ENCODE measurements around the gene RPTOR. TPM values are rescaled to one million over a fixed set of nuclear protein-coding genes. Genes with fewer than 3 reads are reported as not detected.

Gene RPTOR
- total RNA-seq, 1 donor from 2014 or later = 32.0 TPM

- FAIRE-seq = no peak
- Mint-ChIP-seq H3K4me3 (ENCODE audit: unreplicated experiment) (no peak overlapping the region), H3K36me3 (ENCODE audit: low read depth, unreplicated experiment) (peaks cover 26% of the 10 kb centered on the region), H3K27ac (ENCODE audit: unreplicated experiment) (no peak overlapping the region), H3K27me3 (ENCODE audit: low read depth, unreplicated experiment) (no peaks in the 10 kb centered on the region), H3K4me1 (ENCODE audit: low read depth, unreplicated experiment) (no peaks in the 10 kb centered on the region), H3K9me3 (ENCODE audit: unreplicated experiment) (no peaks in the 10 kb centered on the region)
- Histone ChIP-seq H3K27ac (ENCODE audit: low read depth, low read length) (no peak overlapping the region), H3K4me3 (ENCODE audit: insufficient read depth, low read depth, low read length) (no peak overlapping the region), H3K9me3 (ENCODE audit: insufficient read depth, low read depth, low read length) (no peaks in the 10 kb centered on the region), H3K27me3 (ENCODE audit: insufficient read depth, low read length) (no peaks in the 10 kb centered on the region), H3K4me1 (ENCODE audit: insufficient read depth, low read length) (no peaks in the 10 kb centered on the region), H4K20me1 (ENCODE audit: insufficient read depth, low read length) (peaks cover 5% of the 10 kb centered on the region), H3K79me2 (ENCODE audit: insufficient read depth, low read length) (no peaks in the 10 kb centered on the region), H2AFZ (ENCODE audit: low read depth, low read length) (no peak overlapping the region), H3K4me2 (ENCODE audit: low read length) (no peak overlapping the region), H3K36me3 (ENCODE audit: insufficient read depth, low read length) (peaks cover 4% of the 10 kb centered on the region), H3K9ac (ENCODE audit: low read length) (no peak overlapping the region)
- TF ChIP-seq EZH2 (IDR thresholded peaks at IDR 0.05; ENCODE audit: insufficient read depth, low read length) = no peak
- DNase-seq (ENCODE audit: low read depth) = no peak
These were observed 338.5 kb downstream of the RPTOR start for GRCh38 chr17:80882926-80883685.

DNA sequence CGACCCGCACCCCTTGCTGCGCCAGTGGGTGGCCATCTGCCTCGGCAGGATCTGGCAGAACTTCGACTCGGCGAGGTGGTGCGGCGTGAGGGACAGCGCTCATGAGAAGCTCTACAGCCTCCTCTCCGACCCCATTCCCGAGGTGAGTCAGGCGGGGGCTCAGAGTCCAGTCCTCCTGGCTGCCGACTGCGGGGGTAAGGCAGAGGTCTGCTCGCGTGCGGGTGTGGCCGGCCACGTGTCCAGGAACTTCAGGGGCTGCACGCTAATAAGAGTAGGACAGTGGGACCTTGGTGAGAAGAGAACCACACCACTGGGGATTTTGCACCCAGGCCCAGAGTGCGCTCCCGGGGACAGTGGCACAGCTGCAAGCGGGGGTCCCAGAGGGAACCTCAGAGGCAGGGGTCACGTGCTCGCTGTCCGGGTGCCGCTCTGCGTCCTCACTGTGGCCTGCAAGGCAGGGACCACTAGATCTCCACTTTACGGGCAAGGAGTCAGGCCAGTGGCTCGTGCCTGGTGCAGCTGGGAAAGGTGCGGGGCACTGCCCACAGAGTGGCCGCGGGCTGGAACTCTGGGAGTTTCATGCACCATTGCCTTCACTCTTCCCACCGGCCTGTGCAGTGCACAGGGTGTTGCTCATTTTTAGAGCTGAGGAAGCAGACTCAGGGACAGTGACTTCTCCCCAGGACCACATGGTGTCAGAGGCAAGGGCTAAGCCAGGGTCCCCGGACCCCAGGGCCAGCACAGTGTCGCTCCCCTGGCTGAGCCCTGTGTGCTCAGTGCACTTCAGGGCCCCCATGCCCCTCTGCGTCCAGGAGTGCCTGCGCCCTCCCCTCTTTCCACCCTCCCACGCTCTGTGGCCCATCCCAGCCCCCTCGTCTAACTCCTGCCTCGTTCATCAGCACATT is 339.4 kb downstream of the RPTOR start:
- no peaks in the 10 kb centered on the region for H3K4me1 ChIP-seq (ENCODE audit: insufficient read depth, low read length)
- H3K79me2 ChIP-seq (ENCODE audit: insufficient read depth, low read length) = no peaks in the 10 kb centered on the region
- Mint-ChIP-seq H3K36me3 (ENCODE audit: low read depth, unreplicated experiment) (peaks cover 27% of the 10 kb centered on the region), H3K4me3 (ENCODE audit: unreplicated experiment) (no peak overlapping the region), H3K9me3 (ENCODE audit: unreplicated experiment) (no peaks in the 10 kb centered on the region), H3K4me1 (ENCODE audit: low read depth, unreplicated experiment) (peaks cover under 1% of the 10 kb centered on the region), H3K27me3 (ENCODE audit: low read depth, unreplicated experiment) (no peaks in the 10 kb centered on the region), H3K27ac (ENCODE audit: unreplicated experiment) (no peak overlapping the region)
- DNase-seq (ENCODE audit: low read depth) (no peak), FAIRE-seq (no peak)
- no peaks in the 10 kb centered on the region for H3K27me3 ChIP-seq (ENCODE audit: insufficient read depth, low read length)
- H3K4me3 ChIP-seq (ENCODE audit: insufficient read depth, low read depth, low read length) = no peak overlapping the region
- no peak overlapping the region for H3K4me2 ChIP-seq (ENCODE audit: low read length)
- peaks cover 4% of the 10 kb centered on the region for H3K36me3 ChIP-seq (ENCODE audit: insufficient read depth, low read length)
- H3K27ac ChIP-seq (ENCODE audit: low read depth, low read length) = no peak overlapping the region
- no peak overlapping the region for H3K9ac ChIP-seq (ENCODE audit: low read length)
- TF ChIP-seq EZH2 (IDR thresholded peaks at IDR 0.05; ENCODE audit: insufficient read depth, low read length) = no peak
- TF ChIP-seq, protein P1, sequence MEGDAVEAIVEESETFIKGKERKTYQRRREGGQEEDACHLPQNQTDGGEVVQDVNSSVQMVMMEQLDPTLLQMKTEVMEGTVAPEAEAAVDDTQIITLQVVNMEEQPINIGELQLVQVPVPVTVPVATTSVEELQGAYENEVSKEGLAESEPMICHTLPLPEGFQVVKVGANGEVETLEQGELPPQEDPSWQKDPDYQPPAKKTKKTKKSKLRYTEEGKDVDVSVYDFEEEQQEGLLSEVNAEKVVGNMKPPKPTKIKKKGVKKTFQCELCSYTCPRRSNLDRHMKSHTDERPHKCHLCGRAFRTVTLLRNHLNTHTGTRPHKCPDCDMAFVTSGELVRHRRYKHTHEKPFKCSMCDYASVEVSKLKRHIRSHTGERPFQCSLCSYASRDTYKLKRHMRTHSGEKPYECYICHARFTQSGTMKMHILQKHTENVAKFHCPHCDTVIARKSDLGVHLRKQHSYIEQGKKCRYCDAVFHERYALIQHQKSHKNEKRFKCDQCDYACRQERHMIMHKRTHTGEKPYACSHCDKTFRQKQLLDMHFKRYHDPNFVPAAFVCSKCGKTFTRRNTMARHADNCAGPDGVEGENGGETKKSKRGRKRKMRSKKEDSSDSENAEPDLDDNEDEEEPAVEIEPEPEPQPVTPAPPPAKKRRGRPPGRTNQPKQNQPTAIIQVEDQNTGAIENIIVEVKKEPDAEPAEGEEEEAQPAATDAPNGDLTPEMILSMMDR (IDR thresholded peaks at IDR 0.05; ENCODE audit: insufficient read depth, low read depth, low read length) = no peak
- peaks cover 5% of the 10 kb centered on the region for H4K20me1 ChIP-seq (ENCODE audit: insufficient read depth, low read length)
- no peak overlapping the region for H2AFZ ChIP-seq (ENCODE audit: low read depth, low read length)
- no peaks in the 10 kb centered on the region for H3K9me3 ChIP-seq (ENCODE audit: insufficient read depth, low read depth, low read length)

DNA sequence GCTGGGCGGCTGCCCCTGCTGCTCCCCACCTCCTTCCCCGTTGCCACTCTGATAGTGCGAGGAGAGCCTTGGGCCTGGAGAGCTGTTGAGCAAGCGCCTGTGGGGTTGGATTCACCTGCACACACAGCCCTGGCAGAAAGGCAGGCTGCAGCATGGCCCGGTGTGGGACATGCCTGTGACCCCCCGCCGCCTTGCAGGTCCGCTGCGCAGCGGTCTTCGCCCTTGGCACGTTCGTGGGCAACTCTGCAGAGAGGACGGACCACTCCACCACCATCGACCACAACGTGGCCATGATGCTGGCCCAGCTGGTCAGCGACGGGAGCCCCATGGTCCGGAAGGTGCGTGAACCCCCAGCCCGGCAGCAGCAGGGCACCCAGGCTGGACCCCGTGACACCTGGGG is 340.2 kb downstream of the RPTOR start:
- Histone ChIP-seq H4K20me1 (ENCODE audit: insufficient read depth, low read length) (no peaks in the 10 kb centered on the region), H3K4me2 (ENCODE audit: low read length) (no peak overlapping the region), H3K4me3 (ENCODE audit: insufficient read depth, low read depth, low read length) (no peak overlapping the region), H3K9me3 (ENCODE audit: insufficient read depth, low read depth, low read length) (no peaks in the 10 kb centered on the region), H3K27ac (ENCODE audit: low read depth, low read length) (no peak overlapping the region), H3K79me2 (ENCODE audit: insufficient read depth, low read length) (no peaks in the 10 kb centered on the region), H3K27me3 (ENCODE audit: insufficient read depth, low read length) (no peaks in the 10 kb centered on the region), H3K36me3 (ENCODE audit: insufficient read depth, low read length) (peaks cover 4% of the 10 kb centered on the region), H3K4me1 (ENCODE audit: insufficient read depth, low read length) (no peaks in the 10 kb centered on the region), H2AFZ (ENCODE audit: low read depth, low read length) (no peak overlapping the region), H3K9ac (ENCODE audit: low read length) (no peak overlapping the region)
- Mint-ChIP-seq H3K27me3 (ENCODE audit: low read depth, unreplicated experiment) (no peaks in the 10 kb centered on the region), H3K4me3 (ENCODE audit: unreplicated experiment) (no peak overlapping the region), H3K4me1 (ENCODE audit: low read depth, unreplicated experiment) (peaks cover 2% of the 10 kb centered on the region), H3K9me3 (ENCODE audit: unreplicated experiment) (no peaks in the 10 kb centered on the region), H3K27ac (ENCODE audit: unreplicated experiment) (no peak overlapping the region), H3K36me3 (ENCODE audit: low read depth, unreplicated experiment) (peaks cover 27% of the 10 kb centered on the region)
- TF ChIP-seq EZH2 (IDR thresholded peaks at IDR 0.05; ENCODE audit: insufficient read depth, low read length) = no peak
- TF ChIP-seq, protein P1 (IDR thresholded peaks at IDR 0.05; ENCODE audit: insufficient read depth, low read depth, low read length) = no peak
- FAIRE-seq (no peak), DNase-seq (ENCODE audit: low read depth) (no peak)
